NCI-H146 (cell line): ENCODE measurements around the gene GPANK1.

ENCODE experiments used
- DNase-seq: peaks from one replicate; lab custom pipeline; 2025; lab: John Stamatoyannopoulos, UW

The GPANK1 gene

DNA sequence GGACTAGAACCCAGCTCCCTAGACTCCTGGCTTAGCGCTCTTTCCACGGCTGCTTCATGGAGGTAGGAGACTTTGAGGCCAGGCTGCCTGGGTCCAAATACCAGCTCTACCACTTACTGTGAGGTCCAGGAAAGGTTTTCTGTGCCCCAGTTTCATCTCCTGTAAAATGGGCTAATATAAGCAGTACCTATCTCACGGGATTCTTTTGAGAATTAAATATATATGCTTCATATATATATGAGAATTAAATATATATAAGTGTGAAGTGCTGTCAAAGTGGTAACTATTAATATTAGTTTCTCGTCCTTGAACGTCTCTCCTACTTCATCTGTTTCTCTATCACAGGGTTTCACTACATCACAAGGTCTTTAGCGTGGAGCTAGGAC lies 26.3 kb upstream of the GPANK1 start:
- no peak for DNase-seq

DNA sequence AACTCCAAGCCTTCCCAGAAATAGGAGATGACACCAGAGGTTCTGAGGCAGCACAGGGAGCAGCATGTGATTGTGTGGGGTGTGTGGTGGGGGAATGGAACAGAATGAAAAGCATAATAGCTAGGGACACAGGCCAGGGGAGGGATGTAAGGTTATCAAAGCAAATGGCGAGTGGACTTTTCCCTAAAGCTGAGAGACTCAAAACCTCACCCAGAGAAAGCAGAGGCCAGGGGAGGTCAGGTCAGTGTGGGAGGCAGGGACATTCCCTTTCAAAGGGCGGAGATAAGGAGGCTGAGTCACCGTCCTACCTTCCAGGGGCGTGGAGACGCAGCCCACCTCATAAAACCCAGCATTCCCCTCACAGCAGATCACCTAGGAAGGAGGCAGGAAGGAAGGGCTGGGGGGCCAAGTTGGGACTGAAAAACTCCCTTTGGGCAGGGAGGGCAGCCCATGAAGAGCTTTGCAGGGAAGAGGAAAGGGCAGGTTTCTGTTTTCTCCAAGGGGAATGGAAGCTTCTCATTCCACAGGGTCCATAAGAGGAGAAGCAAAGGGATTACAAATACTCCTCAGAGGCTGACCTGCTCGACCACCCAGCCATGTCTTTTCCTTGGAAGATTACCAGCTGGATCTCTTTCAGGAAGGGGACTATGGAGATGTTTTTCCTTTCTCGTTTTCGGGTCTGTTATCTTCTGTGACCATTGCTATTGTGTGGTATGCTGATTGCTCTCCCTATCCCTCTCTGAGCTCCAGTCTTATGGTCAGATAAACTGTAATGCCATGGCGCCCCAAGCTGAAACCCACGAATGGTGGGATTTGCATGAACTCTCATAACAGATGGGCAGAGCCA lies 25.7 kb upstream of the GPANK1 start:
- no peak for DNase-seq

DNA sequence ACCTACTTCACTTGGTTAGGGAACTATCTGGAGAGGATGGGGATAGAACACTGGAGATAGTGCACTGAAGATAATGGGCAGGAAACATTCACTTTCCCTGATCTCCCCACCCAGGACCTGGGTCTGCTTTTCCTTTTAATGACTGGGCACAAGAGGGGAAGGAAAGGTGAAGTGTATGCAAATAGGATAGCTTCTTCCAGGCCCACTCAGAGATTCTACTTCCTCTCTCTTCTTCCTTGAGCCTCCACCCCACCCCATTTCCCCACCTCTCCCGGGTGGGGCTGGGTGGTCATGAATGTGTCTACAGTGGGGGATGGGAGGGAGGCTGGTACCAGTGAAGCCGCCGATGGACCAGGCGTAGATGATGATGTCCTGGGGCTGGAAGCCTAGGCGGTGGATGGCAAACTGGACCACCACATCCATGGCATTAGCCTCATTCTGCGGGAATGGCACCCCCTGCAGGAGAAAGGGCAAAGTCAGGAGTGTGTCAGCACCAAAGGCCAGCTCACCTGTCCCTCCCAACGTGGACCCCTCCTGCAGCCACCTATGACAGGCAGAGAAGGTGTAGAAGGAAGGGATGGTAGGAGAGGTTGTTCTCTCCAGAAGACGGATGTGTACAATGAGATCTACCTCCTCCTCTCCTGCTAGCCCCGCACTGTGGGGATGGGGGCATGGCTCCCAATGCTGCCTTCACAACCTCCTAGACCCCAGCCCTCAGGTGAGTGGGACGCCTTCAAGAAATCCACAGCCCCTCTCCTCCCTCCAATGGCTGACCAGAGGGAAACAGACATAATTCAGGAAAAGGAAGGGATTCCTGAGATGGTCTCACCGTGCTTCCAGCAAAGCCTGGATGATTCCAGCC lies 24.7 kb upstream of the GPANK1 start:
- no peak for DNase-seq

DNA sequence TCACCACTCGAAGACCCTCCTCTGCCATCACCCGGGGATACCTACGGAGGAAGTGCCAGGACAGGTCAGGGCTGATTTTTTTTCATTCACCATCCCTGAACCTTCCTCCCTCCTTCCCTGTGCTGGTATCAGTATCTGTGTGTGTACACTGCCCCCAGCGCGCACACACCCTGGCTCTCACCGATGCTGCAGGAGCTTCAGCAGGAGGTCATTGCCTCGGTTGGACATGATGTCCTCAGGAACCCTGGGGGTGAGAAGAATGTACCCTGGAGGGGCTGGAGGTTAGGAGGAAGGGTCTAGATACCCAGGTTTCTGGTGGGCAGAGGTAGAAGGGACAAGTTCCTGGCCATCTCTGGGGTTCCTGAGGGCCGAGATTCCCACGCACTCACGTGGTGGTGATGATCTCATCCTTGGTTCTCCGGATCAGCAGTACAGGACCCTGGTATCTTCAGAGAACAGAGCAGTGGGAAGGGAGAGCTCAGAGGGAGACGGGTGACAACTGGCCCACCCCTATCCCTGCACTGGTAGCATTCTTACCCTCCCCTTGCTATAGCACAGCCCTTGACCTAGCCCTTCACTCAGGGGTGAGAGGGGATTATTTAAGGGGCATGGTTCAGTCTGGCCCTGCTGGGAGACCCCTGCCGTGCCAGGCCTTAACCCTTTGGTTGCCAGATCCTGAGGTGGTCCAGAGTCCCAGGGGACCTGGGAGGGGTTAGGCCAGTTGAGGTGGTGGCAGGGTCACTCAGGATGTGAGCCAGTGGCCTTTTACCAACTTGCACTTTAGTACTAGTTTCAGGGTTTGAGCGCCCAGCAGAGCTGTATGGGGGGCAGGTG lies 23.3 kb upstream of the GPANK1 start:
- DNase-seq: no peak

DNA sequence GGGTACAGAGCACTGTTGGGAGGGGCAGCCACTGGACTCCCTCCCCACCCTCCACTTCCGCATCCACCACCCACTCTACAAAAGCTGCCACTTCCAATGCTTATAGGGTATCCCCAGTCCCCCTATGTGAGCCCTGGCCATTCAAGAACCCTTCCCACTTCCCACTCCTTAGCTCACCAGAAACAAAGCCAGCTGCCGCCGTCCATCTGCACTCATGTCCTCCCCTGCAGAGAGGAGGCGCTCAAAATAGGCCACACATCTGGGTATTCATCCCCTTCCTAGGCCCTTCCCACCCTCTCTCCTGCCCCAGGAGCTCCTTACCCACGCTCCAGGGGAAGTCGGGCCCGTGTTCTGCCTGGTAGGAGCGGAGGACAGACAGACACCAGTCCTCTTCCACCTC lies 22.5 kb upstream of the GPANK1 start:
- DNase-seq: no peak

DNA sequence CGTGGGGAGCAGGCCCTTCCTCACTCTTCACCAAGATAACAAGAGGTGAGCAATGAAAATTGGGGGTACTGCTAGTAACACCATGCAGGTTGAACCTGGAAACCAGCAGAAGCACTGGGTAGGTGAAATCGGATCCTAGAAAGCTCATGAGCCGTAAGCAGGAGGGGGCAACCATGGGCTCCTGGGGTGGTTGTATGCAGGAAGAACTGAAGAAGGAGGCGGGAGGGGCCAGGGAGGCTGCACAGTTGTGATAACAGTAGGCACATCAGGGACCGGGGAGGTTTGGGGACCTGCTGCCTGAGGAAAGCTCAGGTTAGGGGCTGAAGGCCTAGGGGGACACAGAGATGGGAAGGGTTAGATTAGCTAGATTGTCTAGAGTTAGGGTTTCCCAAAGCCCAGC lies 21.7 kb upstream of the GPANK1 start:
- no peak for DNase-seq

DNA sequence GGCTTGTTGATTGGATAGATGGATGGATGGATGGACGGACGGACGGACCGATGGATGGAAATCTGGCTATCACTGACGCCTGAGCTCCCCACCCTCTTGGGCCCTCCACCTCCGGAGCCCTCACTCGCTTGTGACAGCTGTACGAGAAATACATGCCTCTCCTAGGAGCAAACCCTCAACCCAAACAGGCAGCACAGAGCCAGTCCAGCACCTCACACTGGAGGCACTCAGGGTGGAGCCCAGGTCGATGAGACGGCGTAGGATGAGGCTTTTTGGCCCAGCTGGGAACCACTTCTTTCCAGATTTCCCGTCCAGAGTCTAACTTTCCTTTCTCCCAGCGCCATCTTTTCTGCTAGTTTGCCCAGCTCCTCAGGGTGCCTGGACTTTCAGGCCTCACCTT lies 18.8 kb upstream of the GPANK1 start:
- DNase-seq: peak; percentile 44

DNA sequence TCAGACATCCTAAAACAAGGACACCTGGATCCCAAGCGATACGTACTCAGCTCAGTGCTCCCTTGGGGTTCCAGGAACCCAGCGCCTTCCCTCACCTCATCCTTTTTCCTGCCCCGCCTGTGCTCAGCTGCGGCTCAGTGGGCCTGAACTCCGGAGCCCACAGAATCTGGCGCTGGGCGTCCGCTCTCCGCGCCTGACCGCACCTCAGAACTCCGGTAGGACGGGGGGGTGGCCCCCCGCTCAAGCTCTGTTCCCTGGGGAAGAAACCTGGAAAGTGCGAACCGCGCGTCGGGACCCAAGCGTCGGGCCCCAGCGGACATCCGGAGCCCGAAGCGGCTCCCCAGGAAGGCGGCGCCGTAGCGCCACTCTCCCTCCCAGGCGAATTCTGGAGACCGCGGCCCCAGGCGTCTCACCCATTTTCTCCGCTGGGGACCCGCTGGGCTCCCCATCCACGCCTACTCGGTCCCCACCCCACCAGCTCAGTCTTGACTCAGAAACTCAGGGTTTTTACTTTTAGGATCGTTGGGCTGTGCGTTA lies 16.4 kb upstream of the GPANK1 start:
- peak; percentile 48 for DNase-seq

DNA sequence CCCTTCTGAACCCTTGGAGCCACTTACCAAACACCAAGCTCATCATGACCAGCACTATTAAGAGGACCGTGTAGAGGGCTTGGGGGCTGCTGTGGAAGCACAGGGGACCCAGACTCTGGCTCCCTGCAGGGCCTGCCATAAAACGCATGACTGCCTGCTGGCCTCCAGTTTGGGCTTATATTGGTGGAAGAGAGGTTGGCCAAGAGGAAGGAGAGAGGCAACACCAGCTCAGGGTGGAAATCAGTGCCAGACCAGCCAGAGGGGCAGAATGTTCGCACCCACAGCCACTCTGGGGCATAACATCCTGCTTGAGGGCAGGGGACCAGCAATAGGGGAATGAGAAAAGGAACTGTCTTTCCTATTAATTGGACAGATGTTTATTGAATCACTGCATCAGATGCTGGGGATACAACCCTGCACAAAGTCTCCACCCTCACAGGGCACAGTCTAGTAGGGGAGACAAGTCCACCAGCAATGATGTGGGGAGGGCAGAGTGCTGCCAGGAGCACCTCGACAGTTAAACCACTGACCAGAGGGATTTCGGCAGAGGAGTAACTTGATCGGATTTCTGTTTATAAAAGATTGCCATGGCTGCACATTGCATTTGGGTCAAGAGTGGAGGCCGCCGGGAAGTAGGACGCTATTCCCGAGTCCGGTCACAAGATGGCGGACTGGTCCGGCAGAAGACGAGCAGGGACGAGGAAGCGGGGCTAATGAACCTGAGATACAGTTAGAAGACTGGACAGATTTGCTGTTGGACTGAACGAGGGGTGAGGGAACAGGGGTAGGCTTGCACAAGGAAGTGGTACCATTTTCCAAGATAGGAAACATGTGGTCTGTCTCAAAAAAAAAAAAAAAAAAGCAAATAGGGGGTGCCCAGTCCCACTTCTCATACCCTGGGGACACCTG lies 15.7 kb upstream of the GPANK1 start, which contains the start of gene LY6G5C:
Gene LY6G5C, minus strand, starts transcription at position 842 of the 909 bp plus-strand sequence. Its CDS starts 694 bp downstream, at position 148.
- DNase-seq: peak; percentile 83

DNA sequence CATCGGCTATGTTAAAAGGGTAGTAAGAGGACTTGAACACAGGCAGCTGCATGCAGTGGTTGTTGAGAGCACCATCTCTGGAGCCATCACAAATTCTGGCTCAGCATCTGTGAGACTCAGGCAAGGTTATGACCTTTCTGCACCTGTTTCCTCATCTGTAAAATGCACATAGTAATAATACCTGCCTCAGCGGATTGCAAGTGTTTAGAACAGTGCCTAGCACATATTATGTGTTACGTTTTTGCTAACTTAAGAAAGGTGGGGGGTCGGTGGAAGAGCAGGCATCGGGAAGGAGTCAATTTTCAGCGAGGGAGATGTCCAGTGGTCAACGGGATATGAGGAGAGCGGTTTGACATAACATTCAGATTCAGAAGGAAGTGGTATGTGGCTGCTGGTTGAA lies 13.2 kb upstream of the GPANK1 start:
- no peak for DNase-seq

DNA sequence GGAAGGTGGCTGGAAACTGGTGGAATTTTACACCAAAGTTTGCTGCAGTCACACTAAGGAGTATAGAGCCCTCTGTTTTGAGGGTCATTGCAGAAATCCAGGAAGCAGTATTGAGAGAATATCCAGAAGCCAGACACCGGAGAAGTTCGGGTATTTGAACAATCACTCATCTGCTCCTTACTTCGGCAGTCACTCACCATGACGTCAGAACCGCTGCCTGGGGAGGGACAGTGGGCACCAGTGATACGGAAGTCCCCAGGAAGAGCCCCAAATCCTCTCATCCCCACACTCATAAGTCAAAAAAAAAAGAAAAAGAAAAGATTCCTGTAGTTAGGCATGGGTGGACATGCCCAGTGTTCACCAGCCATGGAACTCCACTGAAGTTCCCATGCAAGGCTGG lies 12.1 kb upstream of the GPANK1 start:
- DNase-seq: no peak

DNA sequence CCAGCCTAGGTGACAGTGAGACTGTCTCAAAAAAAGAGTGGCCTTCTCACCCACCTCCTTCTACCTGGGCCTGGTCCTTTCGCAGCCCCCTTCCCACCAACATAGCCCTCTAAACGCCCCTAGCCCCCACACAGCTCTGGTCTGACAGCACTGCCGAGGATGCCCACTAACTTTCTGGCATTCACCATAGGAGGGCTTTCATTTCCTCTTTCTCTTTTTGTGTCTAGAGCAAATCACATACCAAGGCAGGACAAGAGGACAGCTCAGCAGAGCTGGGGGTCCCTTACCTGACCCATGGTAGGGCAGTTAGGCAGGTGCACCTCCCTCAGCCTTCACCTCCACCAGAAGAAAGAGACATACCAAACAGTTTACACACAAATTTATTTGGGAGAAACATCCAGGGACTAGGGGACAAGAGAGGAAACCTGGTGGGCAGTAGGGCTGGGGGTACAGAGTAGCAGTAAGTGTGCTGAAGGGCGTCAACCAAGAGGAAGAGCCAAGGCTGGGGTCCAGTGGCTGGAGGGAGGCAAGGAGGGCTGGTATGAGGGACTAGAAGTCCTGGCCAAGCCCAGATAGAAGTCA lies 11.6 kb upstream of the GPANK1 start:
- no peak for DNase-seq

DNA sequence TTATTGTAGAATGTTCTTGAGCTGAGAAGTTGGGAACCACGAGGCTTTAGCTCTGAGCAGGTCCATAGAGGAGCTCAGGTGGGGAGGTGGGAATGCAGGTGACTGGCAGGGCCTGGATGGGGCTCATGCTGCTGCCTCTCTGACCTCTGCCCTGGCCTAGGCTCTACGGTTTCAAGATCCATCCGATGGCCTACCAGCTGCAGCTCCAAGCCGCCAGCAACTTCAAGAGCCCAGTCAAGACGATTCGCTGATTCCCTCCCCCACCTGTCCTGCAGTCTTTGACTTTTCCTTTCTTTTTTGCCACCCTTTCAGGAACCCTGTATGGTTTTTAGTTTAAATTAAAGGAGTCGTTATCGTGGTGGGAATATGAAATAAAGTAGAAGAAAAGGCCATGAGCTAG lies 4.9 kb upstream of the GPANK1 start, which contains the start of gene LY6G5B:
Gene LY6G5B, plus strand, starts transcription at position 301 of the 400 bp plus-strand sequence. CDS start 975 bp downstream, outside the sequence.
- no peak for DNase-seq

DNA sequence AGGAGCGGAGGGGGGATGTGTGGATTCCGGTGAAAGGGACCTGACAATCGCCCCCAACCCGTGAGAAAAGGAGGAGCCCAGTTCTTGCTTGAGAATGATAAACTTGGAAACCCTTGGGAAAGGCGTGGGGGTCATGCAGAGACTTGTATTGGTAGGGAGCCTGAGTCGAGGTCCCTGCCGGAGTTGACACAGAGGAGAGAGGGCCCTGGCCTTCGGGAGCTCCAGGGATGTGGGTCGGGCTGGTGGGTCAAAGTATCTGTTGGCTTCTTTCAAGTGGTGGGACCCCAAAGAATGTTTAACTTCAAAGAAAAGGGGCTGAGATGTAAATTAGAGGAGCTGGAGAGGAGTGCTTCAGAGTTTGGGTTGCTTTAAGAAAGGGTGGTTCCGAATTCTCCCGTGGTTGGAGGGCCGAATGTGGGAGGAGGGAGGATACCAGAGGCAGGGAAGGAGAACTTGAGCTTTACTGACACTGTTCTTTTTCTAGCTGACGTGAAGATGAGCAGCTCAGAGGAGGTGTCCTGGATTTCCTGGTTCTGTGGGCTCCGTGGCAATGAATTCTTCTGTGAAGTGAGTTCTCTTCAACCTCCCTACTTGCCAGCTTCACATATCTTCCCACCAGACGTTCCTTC lies 1.7 kb upstream of the GPANK1 start:
- no peak for DNase-seq

DNA sequence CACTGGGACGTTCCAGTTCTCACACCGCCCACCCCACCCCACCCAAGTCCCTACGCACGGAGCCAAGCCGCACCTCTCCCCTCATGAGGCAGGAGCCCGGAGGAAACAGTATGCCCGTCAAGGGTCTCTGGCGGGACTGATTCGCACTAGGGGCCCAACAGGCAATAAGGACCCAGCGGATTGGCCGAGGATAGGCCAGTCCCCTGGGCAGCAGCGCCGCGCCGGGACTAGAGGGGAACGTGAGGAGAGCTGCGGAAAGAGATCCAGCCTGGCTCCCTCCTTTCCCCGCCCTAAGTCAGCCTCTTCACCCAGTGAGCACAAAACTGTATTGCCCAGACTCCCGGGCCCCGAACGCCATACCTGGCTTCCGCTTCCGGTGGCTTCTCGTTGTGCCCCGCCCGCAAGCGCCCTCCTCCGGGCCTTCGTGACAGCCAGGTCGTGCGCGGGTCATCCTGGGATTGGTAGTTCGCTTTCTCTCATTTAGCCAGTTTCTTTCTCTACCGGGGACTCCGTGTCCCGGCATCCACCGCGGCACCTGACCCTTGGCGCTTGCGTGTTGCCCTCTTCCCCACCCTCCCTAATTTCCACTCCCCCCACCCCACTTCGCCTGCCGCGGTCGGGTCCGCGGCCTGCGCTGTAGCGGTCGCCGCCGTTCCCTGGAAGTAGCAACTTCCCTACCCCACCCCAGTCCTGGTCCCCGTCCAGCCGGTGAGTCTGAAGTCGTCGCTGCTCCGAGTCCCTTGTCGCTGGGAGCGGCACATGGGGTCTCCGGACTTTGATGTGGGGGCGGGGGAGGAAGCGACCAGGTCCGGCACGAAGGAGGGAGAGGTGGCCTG lies 922 bp upstream of the GPANK1 start, which contains the start of gene CSNK2B:
Gene CSNK2B, plus strand, starts transcription at position 580 of the 836 bp plus-strand sequence. CDS start 752 bp downstream, outside the sequence.
- DNase-seq: peak; percentile 98

DNA sequence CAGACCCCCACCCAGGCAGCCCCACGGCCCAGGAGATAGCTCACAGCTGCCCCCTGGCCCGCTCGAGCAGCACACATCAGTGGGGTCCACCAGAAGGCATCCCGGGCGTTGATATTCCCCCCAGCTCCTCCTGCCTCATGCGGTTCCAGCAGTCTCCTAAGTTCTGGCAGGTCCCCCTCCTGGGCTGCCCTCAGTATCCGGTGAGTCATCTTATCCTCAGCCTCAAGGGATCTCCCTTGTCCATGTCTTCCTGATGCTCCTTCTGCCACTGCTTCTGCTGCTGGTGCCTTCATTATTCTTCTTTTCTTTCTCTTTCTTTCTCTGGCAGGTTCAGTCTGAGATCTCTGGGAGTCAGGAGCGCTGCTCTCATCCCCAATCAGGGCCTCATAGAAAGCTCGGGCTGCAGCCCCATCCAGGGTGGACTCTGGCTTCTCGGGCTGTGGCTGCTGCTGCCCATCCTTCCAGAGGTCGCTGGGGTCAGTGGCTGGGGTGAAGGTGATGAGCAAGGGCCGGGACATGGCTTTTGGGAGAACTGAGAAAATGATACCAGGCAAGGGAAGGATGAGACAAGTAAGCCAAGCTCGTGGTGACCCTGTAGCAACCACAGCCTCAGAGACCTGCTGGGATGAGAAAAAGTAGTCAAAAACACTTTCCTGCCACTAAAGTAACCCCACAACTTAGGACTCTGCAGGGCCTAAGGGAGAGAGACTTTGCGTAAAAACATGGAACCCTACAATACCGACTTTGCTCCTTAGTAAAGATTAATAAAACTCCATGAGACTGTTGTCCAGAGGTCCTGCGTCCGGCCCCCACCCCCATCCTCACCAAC lies 622 bp downstream of the GPANK1 start:
- no peak for DNase-seq

DNA sequence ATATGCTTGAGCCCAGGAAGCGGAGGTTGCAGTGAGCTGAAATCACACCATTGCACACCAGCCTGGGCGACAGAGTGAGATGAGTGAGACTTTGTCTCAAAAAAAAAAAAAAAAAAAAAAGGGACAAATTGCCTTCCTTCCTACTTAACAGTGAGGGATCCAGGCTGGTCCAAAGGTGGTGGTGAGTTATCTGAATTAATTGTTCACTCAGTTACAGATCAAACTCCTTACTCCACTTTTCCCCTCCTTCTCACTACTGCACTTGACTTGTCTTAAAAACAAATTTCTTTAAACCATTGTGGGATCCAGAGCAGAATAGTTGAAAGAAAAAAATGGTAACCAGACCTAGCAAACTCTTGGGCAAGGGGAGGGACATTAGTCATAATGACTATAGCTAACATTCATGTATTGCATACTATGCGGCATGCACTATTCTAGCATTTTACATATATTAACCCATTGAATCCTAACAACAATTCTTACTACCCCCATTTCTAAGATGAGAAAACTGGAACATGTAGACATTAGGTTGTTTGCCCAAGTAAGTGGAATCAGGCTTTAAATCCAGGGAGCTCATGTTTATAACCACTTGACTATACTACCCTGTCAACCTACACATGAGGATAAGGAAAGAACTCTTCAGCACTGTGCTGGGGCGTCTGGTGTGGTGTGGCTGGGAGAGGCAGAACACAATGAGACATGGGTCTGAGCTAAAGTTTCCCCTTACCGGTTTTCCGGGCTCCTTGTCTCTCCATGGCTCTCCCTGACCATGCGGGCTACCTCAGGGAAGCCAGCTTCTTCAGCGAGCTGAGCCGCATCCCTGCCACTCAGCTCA lies 1.5 kb downstream of the GPANK1 start:
- DNase-seq: no peak
